HG03103 (cell line): ENCODE measurements around the gene SAMMSON.

Experiments
- ATAC-seq: cut with Tn5 transposase; IDR thresholded peaks from one replicate; pipeline ENCODE4 v1.9.1; 2021; ENCODE audit warnings: low read depth; ENCODE audit not compliant: unreplicated experiment

The SAMMSON gene

GRCh38 chr3:70078778-70079177, 79.2 kb downstream of the SAMMSON start:
- ATAC-seq = no peak

GRCh38 chr3:70085613-70086012, 86.1 kb downstream of the SAMMSON start:
- ATAC-seq = no peak

- no peak for ATAC-seq
Measured at GRCh38 chr3:70086336-70086735, 86.8 kb downstream of the SAMMSON start.

- ATAC-seq = peak; percentile 45
Measured at GRCh38 chr3:70090322-70090913, 90.9 kb downstream of the SAMMSON start.

GRCh38 chr3:70094197-70094596, 94.7 kb downstream of the SAMMSON start:
- no peak for ATAC-seq

- no peak for ATAC-seq
Measured at GRCh38 chr3:70095260-70095659, 95.7 kb downstream of the SAMMSON start.

GRCh38 chr3:70096376-70097066, 97.0 kb downstream of the SAMMSON start:
- ATAC-seq = peak; percentile 97

- no peak for ATAC-seq
Measured at GRCh38 chr3:70097084-70097483, 97.6 kb downstream of the SAMMSON start.

- ATAC-seq = peak; percentile 92
Measured at GRCh38 chr3:70108072-70108471, 108.5 kb downstream of the SAMMSON start.

GRCh38 chr3:70108546-70108945, 109.0 kb downstream of the SAMMSON start:
- no peak for ATAC-seq

- ATAC-seq = no peak
Measured at GRCh38 chr3:70110066-70110465, 110.5 kb downstream of the SAMMSON start.

- no peak for ATAC-seq
Measured at GRCh38 chr3:70111411-70111810, 111.9 kb downstream of the SAMMSON start.

GRCh38 chr3:70112751-70113150, 113.2 kb downstream of the SAMMSON start:
- ATAC-seq = no peak

- no peak for ATAC-seq
Measured at GRCh38 chr3:70114431-70114830, 114.9 kb downstream of the SAMMSON start.

GRCh38 chr3:70119879-70120278, 120.3 kb downstream of the SAMMSON start:
- ATAC-seq = no peak
